ENCODE data around the gene SLC25A24. TPM values are rescaled to one million over a fixed set of nuclear protein-coding genes. Genes with fewer than 3 reads are reported as not detected.

SLC25A24 gene
- total RNA-seq, 1 experiment from 2014 or later: 35.4 TPM

DNA sequence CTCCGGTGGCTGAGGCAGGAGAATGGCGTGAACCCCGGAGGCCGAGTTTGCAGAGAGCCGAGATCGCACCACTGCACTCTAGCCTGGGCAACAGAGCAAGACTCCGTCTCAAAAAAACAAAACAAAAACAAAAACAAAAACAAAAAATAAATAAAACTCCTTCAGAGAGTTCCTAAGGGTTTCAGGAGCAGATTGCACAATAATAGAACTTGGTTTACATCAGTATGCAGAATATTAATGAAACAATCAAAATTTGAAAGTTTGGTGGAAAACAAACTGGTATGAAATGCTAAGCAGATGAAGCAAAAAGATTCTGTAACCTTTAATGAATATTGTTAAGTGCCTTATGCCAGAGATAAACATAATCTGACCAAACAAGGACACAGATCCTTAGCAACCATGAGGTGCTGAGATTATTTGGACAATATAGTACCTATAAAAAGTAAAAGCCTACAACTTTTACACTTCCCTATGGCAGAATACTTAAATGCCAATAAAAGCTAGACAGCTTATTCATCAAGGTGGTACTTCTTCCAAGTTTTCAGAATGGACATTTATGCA is 41.2 kb downstream of the SLC25A24 start:
- no peak overlapping the region for H3K4me3 ChIP-seq (ENCODE audit: low read depth, low read length, poor library complexity, severe bottlenecking)
- H3K36me3 ChIP-seq (ENCODE audit: insufficient read depth, low read length, poor library complexity, severe bottlenecking): peaks cover 12% of the 10 kb centered on the region
- no peaks in the 10 kb centered on the region for H3K9me3 ChIP-seq (ENCODE audit: low read depth, low read length, poor library complexity, severe bottlenecking)
- BruUV-seq (replicated peaks): no TSS peak
- H3K27me3 ChIP-seq (replicated peaks; ENCODE audit: insufficient read depth, low read depth, low read length, poor library complexity): no peaks in the 10 kb centered on the region
- no peak for DNase-seq (ENCODE audit: low spot score)
- CTCF ChIA-PET: no interaction called here
- TF ChIP-seq, protein P1, sequence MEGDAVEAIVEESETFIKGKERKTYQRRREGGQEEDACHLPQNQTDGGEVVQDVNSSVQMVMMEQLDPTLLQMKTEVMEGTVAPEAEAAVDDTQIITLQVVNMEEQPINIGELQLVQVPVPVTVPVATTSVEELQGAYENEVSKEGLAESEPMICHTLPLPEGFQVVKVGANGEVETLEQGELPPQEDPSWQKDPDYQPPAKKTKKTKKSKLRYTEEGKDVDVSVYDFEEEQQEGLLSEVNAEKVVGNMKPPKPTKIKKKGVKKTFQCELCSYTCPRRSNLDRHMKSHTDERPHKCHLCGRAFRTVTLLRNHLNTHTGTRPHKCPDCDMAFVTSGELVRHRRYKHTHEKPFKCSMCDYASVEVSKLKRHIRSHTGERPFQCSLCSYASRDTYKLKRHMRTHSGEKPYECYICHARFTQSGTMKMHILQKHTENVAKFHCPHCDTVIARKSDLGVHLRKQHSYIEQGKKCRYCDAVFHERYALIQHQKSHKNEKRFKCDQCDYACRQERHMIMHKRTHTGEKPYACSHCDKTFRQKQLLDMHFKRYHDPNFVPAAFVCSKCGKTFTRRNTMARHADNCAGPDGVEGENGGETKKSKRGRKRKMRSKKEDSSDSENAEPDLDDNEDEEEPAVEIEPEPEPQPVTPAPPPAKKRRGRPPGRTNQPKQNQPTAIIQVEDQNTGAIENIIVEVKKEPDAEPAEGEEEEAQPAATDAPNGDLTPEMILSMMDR (conservative IDR thresholded peaks at IDR 0.05; ENCODE audit: low read depth, low read length): no peak
- no peak for TF ChIP-seq EZH2 (IDR thresholded peaks at IDR 0.05; ENCODE audit: borderline replicate concordance, low read depth, low read length, poor library complexity, severe bottlenecking)
- intact Hi-C loops (cut with micrococcal nuclease; ENCODE audit: unreplicated experiment): no loop called here
- H3K4me1 ChIP-seq (ENCODE audit: insufficient read depth, low read length, poor library complexity, severe bottlenecking): no peaks in the 10 kb centered on the region
- POLR2A ChIA-PET (ENCODE audit: low non-redundant PET): no interaction called here
- no peak overlapping the region for H3K27ac ChIP-seq (ENCODE audit: low read depth, low read length, poor library complexity, severe bottlenecking)

DNA sequence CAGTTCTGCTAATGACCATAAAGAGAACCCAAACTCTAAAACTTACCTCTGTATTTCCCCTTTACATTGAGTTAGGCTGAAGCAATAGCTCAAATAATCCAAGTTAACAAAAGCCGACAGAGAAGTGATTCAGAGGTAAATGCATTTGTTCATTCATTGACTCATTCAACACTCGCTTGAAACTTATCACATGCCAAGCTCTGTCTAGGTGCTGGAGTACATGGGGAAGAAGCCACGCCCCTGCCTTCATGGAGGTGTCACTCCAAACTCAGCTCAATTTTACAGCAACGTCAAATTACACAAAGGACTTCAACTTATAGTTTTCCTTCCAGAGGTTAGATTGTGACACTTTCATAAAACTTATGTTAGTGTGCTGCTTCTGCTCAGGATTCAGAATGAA is 45.8 kb downstream of the SLC25A24 start:
- Histone ChIP-seq H3K27me3 (replicated peaks; ENCODE audit: insufficient read depth, low read depth, low read length, poor library complexity) (no peaks in the 10 kb centered on the region), H3K4me3 (ENCODE audit: low read depth, low read length, poor library complexity, severe bottlenecking) (no peak overlapping the region), H3K9me3 (ENCODE audit: low read depth, low read length, poor library complexity, severe bottlenecking) (no peaks in the 10 kb centered on the region), H3K4me1 (ENCODE audit: insufficient read depth, low read length, poor library complexity, severe bottlenecking) (no peaks in the 10 kb centered on the region), H3K27ac (ENCODE audit: low read depth, low read length, poor library complexity, severe bottlenecking) (no peak overlapping the region), H3K36me3 (ENCODE audit: insufficient read depth, low read length, poor library complexity, severe bottlenecking) (peaks cover 29% of the 10 kb centered on the region)
- TF ChIP-seq EZH2 (IDR thresholded peaks at IDR 0.05; ENCODE audit: borderline replicate concordance, low read depth, low read length, poor library complexity, severe bottlenecking): no peak
- TF ChIP-seq, protein P1 (conservative IDR thresholded peaks at IDR 0.05; ENCODE audit: low read depth, low read length): no peak
- DNase-seq (ENCODE audit: low spot score): no peak
- POLR2A ChIA-PET (ENCODE audit: low non-redundant PET): no interaction called here
- intact Hi-C loops (cut with micrococcal nuclease; ENCODE audit: unreplicated experiment): no loop called here
- CTCF ChIA-PET: no interaction called here
- no TSS peak for BruUV-seq (replicated peaks)

DNA sequence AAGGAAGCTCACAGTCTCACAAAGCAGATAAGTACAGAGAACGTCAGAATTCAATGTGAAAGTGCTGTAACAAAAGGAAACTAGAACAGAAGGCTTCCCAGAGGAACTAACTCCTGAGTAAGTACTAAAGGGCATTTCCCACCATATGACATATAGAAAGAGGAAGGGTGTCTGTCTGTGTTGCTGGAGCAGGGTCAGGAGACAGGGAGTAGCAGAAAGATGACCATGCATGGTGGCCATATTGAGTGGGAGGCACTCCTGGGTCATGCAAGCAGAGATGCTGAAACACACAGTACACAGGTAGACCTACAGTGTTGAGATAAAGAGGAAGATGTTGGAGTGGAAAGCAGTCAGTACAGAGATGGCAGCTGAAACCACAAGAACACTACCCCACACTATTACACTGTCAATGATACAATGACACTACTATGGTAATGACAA is 47.3 kb downstream of the SLC25A24 start:
- no peaks in the 10 kb centered on the region for H3K4me1 ChIP-seq (ENCODE audit: insufficient read depth, low read length, poor library complexity, severe bottlenecking)
- H3K9me3 ChIP-seq (ENCODE audit: low read depth, low read length, poor library complexity, severe bottlenecking): no peaks in the 10 kb centered on the region
- BruUV-seq (replicated peaks): no TSS peak
- CTCF ChIA-PET: no interaction called here
- no peaks in the 10 kb centered on the region for H3K27me3 ChIP-seq (replicated peaks; ENCODE audit: insufficient read depth, low read depth, low read length, poor library complexity)
- TF ChIP-seq EZH2 (IDR thresholded peaks at IDR 0.05; ENCODE audit: borderline replicate concordance, low read depth, low read length, poor library complexity, severe bottlenecking): no peak
- TF ChIP-seq, protein P1 (conservative IDR thresholded peaks at IDR 0.05; ENCODE audit: low read depth, low read length): no peak
- no peak overlapping the region for H3K4me3 ChIP-seq (ENCODE audit: low read depth, low read length, poor library complexity, severe bottlenecking)
- POLR2A ChIA-PET (ENCODE audit: low non-redundant PET): no interaction called here
- no peak overlapping the region for H3K27ac ChIP-seq (ENCODE audit: low read depth, low read length, poor library complexity, severe bottlenecking)
- peaks cover 44% of the 10 kb centered on the region for H3K36me3 ChIP-seq (ENCODE audit: insufficient read depth, low read length, poor library complexity, severe bottlenecking)
- no peak for DNase-seq (ENCODE audit: low spot score)
- intact Hi-C loops (cut with micrococcal nuclease; ENCODE audit: unreplicated experiment): no loop called here
